Measurements from ENCODE around the gene COG5. TPM values are rescaled to one million over a fixed set of nuclear protein-coding genes. Genes with fewer than 3 reads are reported as not detected.

COG5 gene
- polyA plus RNA-seq, 3 donors = 12.7 to 29.0 (median 28.1) TPM

- peaks cover 4 to 6% of the 10 kb centered on the region in 2 donors for H3K36me3 Mint-ChIP-seq
- no peak overlapping the region for H3K4me2 ChIP-seq (replicated peaks; ENCODE audit: extremely low read depth, low read length, poor library complexity, severe bottlenecking)
- WGBS (ENCODE audit: insufficient coverage) = 36% methylated on average over 6 of the region's 6 CpGs
- no peaks in the 10 kb centered on the region for H4K20me1 ChIP-seq (ENCODE audit: insufficient read depth, low read length)
- H3K27ac Mint-ChIP-seq = no peak overlapping the region
- no peaks in the 10 kb centered on the region for H3K4me1 ChIP-seq (ENCODE audit: control insufficient read depth in 1 of 2, insufficient read depth in 2 of 2, low read length in 2 of 2)
- H3K27ac ChIP-seq (ENCODE audit: low read depth in 1 of 2, low read length in 2 of 2) = no peak overlapping the region
- no peaks in the 10 kb centered on the region for H3K36me3 ChIP-seq (replicated peaks in 1 of 2; ENCODE audit: control insufficient read depth in 1 of 2, insufficient read depth in 2 of 2, low read length in 2 of 2)
- no peak overlapping the region for H3K4me3 ChIP-seq (replicated peaks in 1 of 3; ENCODE audit: low read depth in 2 of 3, low read length in 3 of 3)
- no peak for TF ChIP-seq CTCF (IDR thresholded peaks at IDR 0.05)
- no peaks in the 10 kb centered on the region for H3K79me2 ChIP-seq (ENCODE audit: insufficient read depth, low read length)
- no peaks in the 10 kb centered on the region for H3K4me1 Mint-ChIP-seq
- H2AFZ ChIP-seq (ENCODE audit: insufficient read depth, low read depth, low read length, poor library complexity, severe bottlenecking) = no peak overlapping the region
- DNase-seq = no peak
- no peak overlapping the region for H3K4me3 Mint-ChIP-seq
- intact Hi-C loops (cut with micrococcal nuclease) = no loop called here
- H3K9ac ChIP-seq (ENCODE audit: insufficient read depth, low read length, poor library complexity, severe bottlenecking) = no peak overlapping the region
- H3K27me3 Mint-ChIP-seq (ENCODE audit: low read depth in 3 of 3) = no peaks in the 10 kb centered on the region
- H3K9me3 Mint-ChIP-seq = peaks cover 0 to 5% (median 0%) of the 10 kb centered on the region in 7 donors
- H3K9me3 ChIP-seq (replicated peaks in 1 of 2; ENCODE audit: control insufficient read depth in 1 of 2, insufficient read depth in 1 of 2, low read length in 2 of 2) = peaks cover 0 to 3% of the 10 kb centered on the region in 2 donors
- no peaks in the 10 kb centered on the region for H3K27me3 ChIP-seq (ENCODE audit: control insufficient read depth in 2 of 2, insufficient read depth in 2 of 2, low read length in 2 of 2)
Observed at GRCh38 chr7:107387573-107388219, 176.0 kb downstream of the COG5 start.

- Mint-ChIP-seq H3K36me3 (peaks cover 4 to 6% of the 10 kb centered on the region in 2 donors), H3K4me1 (no peaks in the 10 kb centered on the region), H3K9me3 (peaks cover 0 to 5% (median 0%) of the 10 kb centered on the region in 7 donors), H3K27me3 (ENCODE audit: low read depth in 3 of 3) (no peaks in the 10 kb centered on the region), H3K27ac (no peak overlapping the region), H3K4me3 (no peak overlapping the region)
- no peak overlapping the region for H2AFZ ChIP-seq (ENCODE audit: insufficient read depth, low read depth, low read length, poor library complexity, severe bottlenecking)
- H3K27ac ChIP-seq (ENCODE audit: low read depth in 1 of 2, low read length in 2 of 2) = no peak overlapping the region
- no peaks in the 10 kb centered on the region for H3K27me3 ChIP-seq (ENCODE audit: control insufficient read depth in 2 of 2, insufficient read depth in 2 of 2, low read length in 2 of 2)
- WGBS (ENCODE audit: insufficient coverage) = 44% methylated on average over 3 of the region's 6 CpGs
- no peaks in the 10 kb centered on the region for H3K4me1 ChIP-seq (ENCODE audit: control insufficient read depth in 1 of 2, insufficient read depth in 2 of 2, low read length in 2 of 2)
- intact Hi-C loops (cut with micrococcal nuclease) = no loop called here
- no peaks in the 10 kb centered on the region for H3K79me2 ChIP-seq (ENCODE audit: insufficient read depth, low read length)
- H3K4me3 ChIP-seq (replicated peaks in 1 of 3; ENCODE audit: low read depth in 2 of 3, low read length in 3 of 3) = no peak overlapping the region
- no peak overlapping the region for H3K9ac ChIP-seq (ENCODE audit: insufficient read depth, low read length, poor library complexity, severe bottlenecking)
- no peaks in the 10 kb centered on the region for H4K20me1 ChIP-seq (ENCODE audit: insufficient read depth, low read length)
- DNase-seq = no peak
- TF ChIP-seq CTCF (IDR thresholded peaks at IDR 0.05) = no peak
- no peak overlapping the region for H3K4me2 ChIP-seq (replicated peaks; ENCODE audit: extremely low read depth, low read length, poor library complexity, severe bottlenecking)
- no peaks in the 10 kb centered on the region for H3K36me3 ChIP-seq (replicated peaks in 1 of 2; ENCODE audit: control insufficient read depth in 1 of 2, insufficient read depth in 2 of 2, low read length in 2 of 2)
- peaks cover 0 to 3% of the 10 kb centered on the region in 2 donors for H3K9me3 ChIP-seq (replicated peaks in 1 of 2; ENCODE audit: control insufficient read depth in 1 of 2, insufficient read depth in 1 of 2, low read length in 2 of 2)
Observed at GRCh38 chr7:107387128-107387527, 176.6 kb downstream of the COG5 start.
